Trophoblast cell (in vitro differentiated cells and primary cell): ENCODE results near the gene PLEKHS1.
A peak's percentile ranks its signal among the peaks of the same experiment; 100 is the strongest.

Experiments used
- DNase-seq, 2 donors: peaks; one replicate each; pipeline ENCODE4 v3.0.0-alpha.2; 2016
- H2AFZ ChIP-seq: 2 replicates; pipeline ENCODE4 v1.6.1; 2013; ENCODE audit warnings: low read length, moderate library complexity, mild to moderate bottlenecking; ENCODE audit not compliant: insufficient read depth, poor library complexity
- H2AK5ac ChIP-seq: 2 replicates; pipeline ENCODE4 v1.6.1; 2013; ENCODE audit warnings: mild to moderate bottlenecking, low read length
- H2BK120ac ChIP-seq: 2 replicates; pipeline ENCODE4 v1.6.1; 2013; ENCODE audit warnings: low read length, mild to moderate bottlenecking, moderate library complexity; ENCODE audit not compliant: insufficient read depth, poor library complexity
- H2BK12ac ChIP-seq: 2 replicates; pipeline ENCODE4 v1.6.1; 2013; ENCODE audit warnings: mild to moderate bottlenecking, low read length, moderate library complexity
- H2BK5ac ChIP-seq: 2 replicates; pipeline ENCODE4 v1.6.1; 2013; ENCODE audit warnings: low read length, low read depth, moderate library complexity, mild to moderate bottlenecking; ENCODE audit not compliant: poor library complexity
- H3K14ac ChIP-seq: 2 replicates; pipeline ENCODE4 v1.6.1; 2013; ENCODE audit warnings: mild to moderate bottlenecking, low read length
- H3K18ac ChIP-seq: 2 replicates; pipeline ENCODE4 v1.6.1; 2013; ENCODE audit warnings: mild to moderate bottlenecking, low read length
- H3K23ac ChIP-seq: 2 replicates; pipeline ENCODE4 v1.6.1; 2013; ENCODE audit warnings: low read length
- H3K27ac ChIP-seq: 2 replicates; pipeline ENCODE4 v1.5.1; 2013; ENCODE audit warnings: low read depth, mild to moderate bottlenecking, inconsistent platforms, low read length, moderate library complexity
- H3K27me3 ChIP-seq: 2 replicates; pipeline ENCODE4 v1.6.1; 2013; ENCODE audit warnings: inconsistent platforms, mild to moderate bottlenecking, low read length, moderate library complexity; ENCODE audit not compliant: insufficient read depth
- H3K36me3 ChIP-seq, 2 experiments: 1 replicate in 1 of 2; 2 replicates in 1 of 2; pipeline ENCODE4 v1.6.1; 2013; ENCODE audit warnings: low read length in 2 of 2, mild to moderate bottlenecking in 2 of 2, moderate library complexity in 1 of 2; ENCODE audit not compliant: insufficient read depth in 2 of 2, control insufficient read depth in 1 of 2
- H3K4ac ChIP-seq: 2 replicates; pipeline ENCODE4 v1.6.1; 2013; ENCODE audit warnings: low read depth, mild to moderate bottlenecking, low read length, moderate library complexity
- H3K4me1 ChIP-seq, 2 experiments: 1 replicate in 1 of 2; 2 replicates in 1 of 2; pipeline ENCODE4 v1.6.1; 2013; ENCODE audit warnings: low read length in 2 of 2, mild to moderate bottlenecking in 2 of 2, moderate library complexity in 1 of 2; ENCODE audit not compliant: insufficient read depth in 2 of 2, control insufficient read depth in 1 of 2
- H3K4me2 ChIP-seq: 2 replicates; pipeline ENCODE4 v1.6.1; 2013; ENCODE audit warnings: inconsistent platforms, mild to moderate bottlenecking, low read length, moderate library complexity
- H3K4me3 ChIP-seq: 2 replicates; pipeline ENCODE4 v1.5.1; 2013; ENCODE audit warnings: mild to moderate bottlenecking, low read depth, low read length, inconsistent platforms
- H3K79me1 ChIP-seq: one replicate; pipeline ENCODE4 v1.6.1; 2013; ENCODE audit warnings: low read length
- H3K79me2 ChIP-seq: 2 replicates; pipeline ENCODE4 v1.6.1; 2013; ENCODE audit warnings: low read length, mild to moderate bottlenecking; ENCODE audit not compliant: control insufficient read depth, insufficient read depth, poor library complexity
- H3K9ac ChIP-seq: 2 replicates; pipeline ENCODE4 v1.6.1; 2013; ENCODE audit warnings: mild to moderate bottlenecking, low read length
- H3K9me3 ChIP-seq: 2 replicates; pipeline ENCODE4 v1.6.1; 2013; ENCODE audit warnings: low read depth, mild to moderate bottlenecking, control low read depth, inconsistent platforms, low read length; ENCODE audit not compliant: insufficient read depth
- H4K12ac ChIP-seq: 2 replicates; pipeline ENCODE4 v1.6.1; 2013; ENCODE audit warnings: low read depth, mild to moderate bottlenecking, low read length, moderate library complexity
- H4K8ac ChIP-seq: 2 replicates; pipeline ENCODE4 v1.6.1; 2013; ENCODE audit warnings: low read depth, mild to moderate bottlenecking, low read length, moderate library complexity
- H4K91ac ChIP-seq: one replicate; pipeline ENCODE4 v1.6.1; 2013; ENCODE audit warnings: low read depth, mild to moderate bottlenecking, low read length, moderate library complexity
- WGBS: extraction: QIAGEN DNeasy Blood & Tissue Kit; methylation state at CpG from one replicate; pipeline ENCODE4 v1.1.7; 2013; ENCODE audit warnings: missing lambda C conversion rate; ENCODE audit not compliant: insufficient read length, insufficient coverage; ENCODE audit errors: extremely low coverage; 5-methylcytosine and 5-hydroxymethylcytosine counted together

The PLEKHS1 gene

GRCh38 chr10:113746217-113746957 lies 5.1 kb upstream of the PLEKHS1 start:
- no peak overlapping the region for H3K18ac ChIP-seq
- no peaks in the 10 kb centered on the region for H3K79me1 ChIP-seq
- no peak overlapping the region for H4K91ac ChIP-seq
- no peaks in the 10 kb centered on the region for H3K27me3 ChIP-seq
- no peak overlapping the region for H3K23ac ChIP-seq
- H2AFZ ChIP-seq = no peak overlapping the region
- no peaks in the 10 kb centered on the region for H3K36me3 ChIP-seq
- DNase-seq = peak; percentile 15 to 66
- no peak overlapping the region for H3K9ac ChIP-seq
- H3K9me3 ChIP-seq = no peaks in the 10 kb centered on the region
- H4K8ac ChIP-seq = no peak overlapping the region
- H2BK5ac ChIP-seq = no peak overlapping the region
- H4K12ac ChIP-seq = no peak overlapping the region
- H3K4ac ChIP-seq = no peak overlapping the region
- no peak overlapping the region for H3K14ac ChIP-seq
- no peak overlapping the region for H3K27ac ChIP-seq
- H3K79me2 ChIP-seq = no peaks in the 10 kb centered on the region
- no peak overlapping the region for H2AK5ac ChIP-seq
- H2BK120ac ChIP-seq = no peak overlapping the region
- H3K4me3 ChIP-seq = no peak overlapping the region
- no peak overlapping the region for H3K4me2 ChIP-seq
- peaks cover 0 to 2% of the 10 kb centered on the region in 2 experiments for H3K4me1 ChIP-seq
- WGBS = no CpG with 5 or more reads among the region's 3 CpGs
- H2BK12ac ChIP-seq = no peak overlapping the region

- Histone ChIP-seq H3K9me3 (no peaks in the 10 kb centered on the region), H2AK5ac (no peak overlapping the region), H2BK12ac (no peak overlapping the region), H2BK5ac (no peak overlapping the region), H3K18ac (no peak overlapping the region), H3K79me2 (no peaks in the 10 kb centered on the region), H2AFZ (no peak overlapping the region), H3K4me2 (no peak overlapping the region), H3K4ac (no peak overlapping the region), H3K4me1 (no peaks in the 10 kb centered on the region), H4K91ac (no peak overlapping the region), H3K27me3 (no peaks in the 10 kb centered on the region), H3K14ac (no peak overlapping the region), H3K27ac (no peak overlapping the region), H3K79me1 (no peaks in the 10 kb centered on the region), H4K8ac (no peak overlapping the region), H3K4me3 (no peak overlapping the region), H3K36me3 (no peaks in the 10 kb centered on the region), H3K23ac (no peak overlapping the region), H2BK120ac (no peak overlapping the region), H4K12ac (no peak overlapping the region), H3K9ac (no peak overlapping the region)
- no CpG with 5 or more reads among the region's 1 CpG for WGBS
- DNase-seq = no peak
Measured at GRCh38 chr10:113752553-113752952, 1.1 kb downstream of the PLEKHS1 start.

GRCh38 chr10:113753020-113753692 lies 1.7 kb downstream of the PLEKHS1 start:
- H3K27me3 ChIP-seq = no peaks in the 10 kb centered on the region
- no peaks in the 10 kb centered on the region for H3K9me3 ChIP-seq
- H3K4me1 ChIP-seq = no peaks in the 10 kb centered on the region
- H3K23ac ChIP-seq = no peak overlapping the region
- no peaks in the 10 kb centered on the region for H3K79me1 ChIP-seq
- no peak for DNase-seq
- H3K9ac ChIP-seq = no peak overlapping the region
- H3K36me3 ChIP-seq = no peaks in the 10 kb centered on the region
- H4K12ac ChIP-seq = no peak overlapping the region
- WGBS = no CpG with 5 or more reads among the region's 9 CpGs
- H3K14ac ChIP-seq = no peak overlapping the region
- H2BK5ac ChIP-seq = no peak overlapping the region
- H3K27ac ChIP-seq = no peak overlapping the region
- H2BK12ac ChIP-seq = no peak overlapping the region
- no peak overlapping the region for H3K4ac ChIP-seq
- H2BK120ac ChIP-seq = no peak overlapping the region
- H4K8ac ChIP-seq = no peak overlapping the region
- H3K18ac ChIP-seq = no peak overlapping the region
- H4K91ac ChIP-seq = no peak overlapping the region
- no peak overlapping the region for H2AFZ ChIP-seq
- no peaks in the 10 kb centered on the region for H3K79me2 ChIP-seq
- H2AK5ac ChIP-seq = no peak overlapping the region
- H3K4me3 ChIP-seq = no peak overlapping the region
- H3K4me2 ChIP-seq = no peak overlapping the region

GRCh38 chr10:113754125-113754524 lies 2.6 kb downstream of the PLEKHS1 start:
- no peak overlapping the region for H3K9ac ChIP-seq
- no peak overlapping the region for H2BK12ac ChIP-seq
- H3K4me3 ChIP-seq = no peak overlapping the region
- H3K36me3 ChIP-seq = no peaks in the 10 kb centered on the region
- H3K9me3 ChIP-seq = no peaks in the 10 kb centered on the region
- H3K4me2 ChIP-seq = no peak overlapping the region
- H3K4ac ChIP-seq = no peak overlapping the region
- no peak overlapping the region for H3K23ac ChIP-seq
- no peak overlapping the region for H2BK5ac ChIP-seq
- no CpG with 5 or more reads among the region's 3 CpGs for WGBS
- H3K18ac ChIP-seq = no peak overlapping the region
- no peak overlapping the region for H4K12ac ChIP-seq
- H4K8ac ChIP-seq = no peak overlapping the region
- no peak overlapping the region for H3K14ac ChIP-seq
- H3K79me1 ChIP-seq = no peaks in the 10 kb centered on the region
- H3K27me3 ChIP-seq = no peaks in the 10 kb centered on the region
- no peak overlapping the region for H4K91ac ChIP-seq
- H3K79me2 ChIP-seq = no peaks in the 10 kb centered on the region
- no peak overlapping the region for H2BK120ac ChIP-seq
- no peaks in the 10 kb centered on the region for H3K4me1 ChIP-seq
- DNase-seq = no peak
- H3K27ac ChIP-seq = no peak overlapping the region
- no peak overlapping the region for H2AFZ ChIP-seq
- H2AK5ac ChIP-seq = no peak overlapping the region
